HepG2 (cell line): ENCODE results near the gene TUBB4B. TPM values are rescaled to one million over a fixed set of nuclear protein-coding genes. Genes with fewer than 3 reads are reported as not detected.

Experiments
- CREM ChIP-seq, 2 experiments: sonication (generic) in 1 of 2; formaldehyde crosslinking in 1 of 2; IDR thresholded peaks; 2 replicates each; pipeline versions ENCODE4 v1.4.0 to v1.6.1; 2016 to 2020; ENCODE audit warnings: antibody characterized with exemption in 1 of 2, mild to moderate bottlenecking in 1 of 2, missing genetic modification reagents in 1 of 2
- EED ChIP-seq: sonication (generic); formaldehyde crosslinking; IDR thresholded peaks from 2 replicates; pipeline ENCODE4 v1.5.0; 2020; ENCODE audit warnings: mild to moderate bottlenecking, missing genetic modification reagents
- HIVEP1 ChIP-seq: sonication (generic); formaldehyde crosslinking; IDR thresholded peaks from 2 replicates; pipeline ENCODE4 v1.4.0; 2020; ENCODE audit warnings: mild to moderate bottlenecking, missing genetic modification reagents
- KLF16 ChIP-seq, 2 experiments: sonication (generic) in 1 of 2; formaldehyde crosslinking in 1 of 2; IDR thresholded peaks; 2 replicates each; pipeline versions ENCODE4 v1.6.1 to v1.8.0; 2016 to 2023; ENCODE audit warnings: missing genetic modification reagents in 2 of 2, missing compliant biosample characterization in 1 of 2
- MED1 ChIP-seq: sonication (generic); formaldehyde crosslinking; IDR thresholded peaks from 2 replicates; pipeline ENCODE4 v1.4.0; 2020; ENCODE audit warnings: missing genetic modification reagents
- NR1H2 ChIP-seq: sonication (generic); formaldehyde crosslinking; IDR thresholded peaks from 2 replicates; pipeline ENCODE4 v1.8.1; 2022; ENCODE audit warnings: low read depth, missing genetic modification reagents, borderline replicate concordance
- PHF5A ChIP-seq: IDR thresholded peaks from one replicate; pipeline ENCODE4 v1.6.1; 2018; ENCODE audit warnings: low read depth, missing genetic modification reagents; ENCODE audit not compliant: unreplicated experiment
- REL ChIP-seq: sonication (generic); formaldehyde crosslinking; conservative IDR thresholded peaks from 2 replicates; pipeline ENCODE4 v1.8.0; 2022; ENCODE audit warnings: mild to moderate bottlenecking, missing genetic modification reagents, moderate library complexity
- SP140L ChIP-seq: sonication (generic); formaldehyde crosslinking; IDR thresholded peaks from 2 replicates; pipeline ENCODE4 v1.4.0; 2020; ENCODE audit warnings: missing genetic modification reagents, borderline replicate concordance
- THYN1 ChIP-seq: sonication (generic); formaldehyde crosslinking; IDR thresholded peaks from 2 replicates; pipeline ENCODE4 v1.8.1; 2023; ENCODE audit warnings: low read depth, mild to moderate bottlenecking, moderate library complexity, missing genetic modification reagents, borderline replicate concordance
- ZBTB20 ChIP-seq: sonication (generic); formaldehyde crosslinking; IDR thresholded peaks from 2 replicates; pipeline ENCODE4 v1.8.1; 2023; ENCODE audit warnings: missing genetic modification reagents, low read depth, mild to moderate bottlenecking, borderline replicate concordance
- ZNF230 ChIP-seq: sonication (generic); formaldehyde crosslinking; IDR thresholded peaks from 2 replicates; pipeline ENCODE4 v1.4.0; 2020; ENCODE audit warnings: mild to moderate bottlenecking, missing genetic modification reagents
- ZNF430 ChIP-seq: sonication (generic); formaldehyde crosslinking; IDR thresholded peaks from 2 replicates; pipeline ENCODE4 v1.9.0; 2021; ENCODE audit warnings: mild to moderate bottlenecking, missing genetic modification reagents
- ZNF7 ChIP-seq: IDR thresholded peaks from 2 replicates; pipeline ENCODE4 v1.6.1; 2016; ENCODE audit warnings: missing biosample characterization, missing genetic modification reagents
- ZNF724P ChIP-seq: sonication (generic); formaldehyde crosslinking; IDR thresholded peaks from 2 replicates; pipeline ENCODE4 v1.8.0; 2022; ENCODE audit warnings: missing genetic modification reagents, borderline replicate concordance
- ZNF780A ChIP-seq: sonication (generic); formaldehyde crosslinking; IDR thresholded peaks from 2 replicates; pipeline ENCODE4 v1.8.0; 2022; ENCODE audit warnings: mild to moderate bottlenecking, missing genetic modification reagents, moderate library complexity
- polyA plus RNA-seq, 8 experiments: library from polyadenylated mRNA; depleted of rRNA in 3 of 8; stranded (reverse) in 7 of 8; unstranded in 1 of 8; fragments of >200 nt; fragmentation: Illumina TruSeq in 4 of 8; extraction: Trizol in 4 of 8; gene quantifications; 2 replicates each; pipeline versions ENCODE4 v1.2.1 to v1.2.3, GENCODE V29; 2011 to 2016; ENCODE audit warnings: low read depth in 4 of 8, missing spikeins in 1 of 8, mixed read lengths in 1 of 8; ENCODE audit not compliant: insufficient read depth in 1 of 8
- total RNA-seq, 5 experiments: library from RNA; depleted of rRNA; stranded (reverse); fragments of >200 nt; fragmentation: Illumina TruSeq; extraction: Trizol; gene quantifications; 2 replicates each; pipeline ENCODE4 v1.2.3, GENCODE V29; 2016; ENCODE audit warnings: low read depth in 1 of 5
- TF ChIP-seq, protein P1 (sequence below): IDR thresholded peaks from 2 replicates; pipeline ENCODE4 v1.6.1; 2018; ENCODE audit warnings: missing genetic modification reagents
- TF ChIP-seq, protein P2 (sequence below): sonication (generic); formaldehyde crosslinking; IDR thresholded peaks from 2 replicates; pipeline ENCODE4 v1.8.0; 2022; ENCODE audit warnings: mild to moderate bottlenecking, missing genetic modification reagents, moderate library complexity
- TF ChIP-seq, protein P3 (sequence below): sonication (generic); formaldehyde crosslinking; IDR thresholded peaks from 2 replicates; pipeline ENCODE4 v1.4.0; 2020; ENCODE audit warnings: missing genetic modification reagents
- TF ChIP-seq, protein P4 (sequence below): IDR thresholded peaks from 2 replicates; pipeline ENCODE4 v1.6.1; 2016; ENCODE audit warnings: low read depth, control low read depth

The TUBB4B gene
- total and polyA plus RNA-seq, 2 of the 13 experiments (the other 11 are each of a cell fraction or from before 2014, with no cell fraction given) = 182 to 412 TPM

DNA sequence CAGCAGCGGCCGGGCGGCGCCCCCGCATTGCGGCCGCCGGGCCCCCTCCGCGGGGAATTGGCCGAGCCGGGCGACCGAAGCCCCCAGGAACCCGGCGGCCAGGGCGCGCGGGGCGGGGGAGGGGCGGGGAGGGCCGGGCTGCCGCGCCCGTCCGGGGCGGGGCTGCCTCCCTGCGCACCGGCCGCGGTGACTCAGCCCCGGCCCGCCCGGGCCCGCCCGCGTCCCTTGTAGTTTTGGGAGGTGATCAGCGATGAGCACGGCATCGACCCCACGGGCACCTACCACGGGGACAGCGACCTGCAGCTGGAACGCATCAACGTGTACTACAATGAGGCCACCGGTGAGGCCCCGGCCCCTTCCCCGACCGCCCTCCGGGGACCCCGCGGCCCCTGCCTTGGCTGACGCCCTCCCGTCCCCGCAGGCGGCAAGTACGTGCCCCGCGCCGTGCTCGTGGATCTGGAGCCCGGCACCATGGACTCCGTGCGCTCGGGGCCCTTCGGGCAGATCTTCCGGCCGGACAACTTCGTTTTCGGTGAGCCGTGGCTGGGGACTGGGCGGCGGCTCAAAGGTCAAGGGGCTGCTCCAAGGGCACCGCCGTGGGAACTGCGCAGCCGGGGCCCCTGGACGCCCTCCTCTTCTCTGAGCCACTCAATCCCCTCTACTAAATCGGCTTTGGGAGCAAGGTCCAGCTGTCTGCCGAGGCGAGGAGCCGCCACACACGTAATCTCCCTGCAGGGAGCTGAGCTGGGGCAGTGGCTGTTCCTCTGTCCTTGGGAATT lies 592 bp downstream of the TUBB4B start (continued):
- peak; percentile 50 for TF ChIP-seq MED1 (CRISPR knock-in tag)
- TF ChIP-seq, protein P1, sequence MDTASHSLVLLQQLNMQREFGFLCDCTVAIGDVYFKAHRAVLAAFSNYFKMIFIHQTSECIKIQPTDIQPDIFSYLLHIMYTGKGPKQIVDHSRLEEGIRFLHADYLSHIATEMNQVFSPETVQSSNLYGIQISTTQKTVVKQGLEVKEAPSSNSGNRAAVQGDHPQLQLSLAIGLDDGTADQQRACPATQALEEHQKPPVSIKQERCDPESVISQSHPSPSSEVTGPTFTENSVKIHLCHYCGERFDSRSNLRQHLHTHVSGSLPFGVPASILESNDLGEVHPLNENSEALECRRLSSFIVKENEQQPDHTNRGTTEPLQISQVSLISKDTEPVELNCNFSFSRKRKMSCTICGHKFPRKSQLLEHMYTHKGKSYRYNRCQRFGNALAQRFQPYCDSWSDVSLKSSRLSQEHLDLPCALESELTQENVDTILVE (CRISPR knock-in tag) = peak; percentile 71; the same call in 1 of the 2 replicates
- peak; percentile 60 for TF ChIP-seq HIVEP1
- TF ChIP-seq NR1H2 (CRISPR knock-in tag) = 0 out of 2 replicates have a peak, but pooled peaks have one; percentile 51
- TF ChIP-seq, protein P2, sequence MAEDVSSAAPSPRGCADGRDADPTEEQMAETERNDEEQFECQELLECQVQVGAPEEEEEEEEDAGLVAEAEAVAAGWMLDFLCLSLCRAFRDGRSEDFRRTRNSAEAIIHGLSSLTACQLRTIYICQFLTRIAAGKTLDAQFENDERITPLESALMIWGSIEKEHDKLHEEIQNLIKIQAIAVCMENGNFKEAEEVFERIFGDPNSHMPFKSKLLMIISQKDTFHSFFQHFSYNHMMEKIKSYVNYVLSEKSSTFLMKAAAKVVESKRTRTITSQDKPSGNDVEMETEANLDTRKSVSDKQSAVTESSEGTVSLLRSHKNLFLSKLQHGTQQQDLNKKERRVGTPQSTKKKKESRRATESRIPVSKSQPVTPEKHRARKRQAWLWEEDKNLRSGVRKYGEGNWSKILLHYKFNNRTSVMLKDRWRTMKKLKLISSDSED (CRISPR knock-in tag) = no peak
- TF ChIP-seq ZNF780A = no peak
- no peak for TF ChIP-seq THYN1 (CRISPR knock-in tag)
- TF ChIP-seq, protein P3, sequence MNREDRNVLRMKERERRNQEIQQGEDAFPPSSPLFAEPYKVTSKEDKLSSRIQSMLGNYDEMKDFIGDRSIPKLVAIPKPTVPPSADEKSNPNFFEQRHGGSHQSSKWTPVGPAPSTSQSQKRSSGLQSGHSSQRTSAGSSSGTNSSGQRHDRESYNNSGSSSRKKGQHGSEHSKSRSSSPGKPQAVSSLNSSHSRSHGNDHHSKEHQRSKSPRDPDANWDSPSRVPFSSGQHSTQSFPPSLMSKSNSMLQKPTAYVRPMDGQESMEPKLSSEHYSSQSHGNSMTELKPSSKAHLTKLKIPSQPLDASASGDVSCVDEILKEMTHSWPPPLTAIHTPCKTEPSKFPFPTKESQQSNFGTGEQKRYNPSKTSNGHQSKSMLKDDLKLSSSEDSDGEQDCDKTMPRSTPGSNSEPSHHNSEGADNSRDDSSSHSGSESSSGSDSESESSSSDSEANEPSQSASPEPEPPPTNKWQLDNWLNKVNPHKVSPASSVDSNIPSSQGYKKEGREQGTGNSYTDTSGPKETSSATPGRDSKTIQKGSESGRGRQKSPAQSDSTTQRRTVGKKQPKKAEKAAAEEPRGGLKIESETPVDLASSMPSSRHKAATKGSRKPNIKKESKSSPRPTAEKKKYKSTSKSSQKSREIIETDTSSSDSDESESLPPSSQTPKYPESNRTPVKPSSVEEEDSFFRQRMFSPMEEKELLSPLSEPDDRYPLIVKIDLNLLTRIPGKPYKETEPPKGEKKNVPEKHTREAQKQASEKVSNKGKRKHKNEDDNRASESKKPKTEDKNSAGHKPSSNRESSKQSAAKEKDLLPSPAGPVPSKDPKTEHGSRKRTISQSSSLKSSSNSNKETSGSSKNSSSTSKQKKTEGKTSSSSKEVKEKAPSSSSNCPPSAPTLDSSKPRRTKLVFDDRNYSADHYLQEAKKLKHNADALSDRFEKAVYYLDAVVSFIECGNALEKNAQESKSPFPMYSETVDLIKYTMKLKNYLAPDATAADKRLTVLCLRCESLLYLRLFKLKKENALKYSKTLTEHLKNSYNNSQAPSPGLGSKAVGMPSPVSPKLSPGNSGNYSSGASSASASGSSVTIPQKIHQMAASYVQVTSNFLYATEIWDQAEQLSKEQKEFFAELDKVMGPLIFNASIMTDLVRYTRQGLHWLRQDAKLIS = no peak
- peak in 1 of 2 experiments; percentile 71; a peak in 2 of 4 replicates for TF ChIP-seq KLF16 (CRISPR knock-in tag; IDR thresholded peaks at IDR 0.05)
- peak; percentile 62; the same call in 1 of the 2 replicates for TF ChIP-seq ZBTB20
- TF ChIP-seq REL = no peak
- TF ChIP-seq ZNF724P (CRISPR knock-in tag) = peak; percentile 89; the same call in 1 of the 2 replicates
- TF ChIP-seq ZNF230 (CRISPR knock-in tag) = no peak
- TF ChIP-seq PHF5A (CRISPR knock-in tag) = no peak
- TF ChIP-seq ZNF7 (CRISPR knock-in tag) = no peak
- TF ChIP-seq EED = no peak
- peak; percentile 55 for TF ChIP-seq ZNF430 (CRISPR knock-in tag)
- TF ChIP-seq SP140L (CRISPR knock-in tag) = no peak
- peak; percentile 21; the same call in 1 of the 2 replicates for TF ChIP-seq CREM (IDR thresholded peaks at IDR 0.05)
- no peak for TF ChIP-seq CREM (CRISPR knock-in tag; IDR thresholded peaks at IDR 0.05)
- TF ChIP-seq, protein P4, sequence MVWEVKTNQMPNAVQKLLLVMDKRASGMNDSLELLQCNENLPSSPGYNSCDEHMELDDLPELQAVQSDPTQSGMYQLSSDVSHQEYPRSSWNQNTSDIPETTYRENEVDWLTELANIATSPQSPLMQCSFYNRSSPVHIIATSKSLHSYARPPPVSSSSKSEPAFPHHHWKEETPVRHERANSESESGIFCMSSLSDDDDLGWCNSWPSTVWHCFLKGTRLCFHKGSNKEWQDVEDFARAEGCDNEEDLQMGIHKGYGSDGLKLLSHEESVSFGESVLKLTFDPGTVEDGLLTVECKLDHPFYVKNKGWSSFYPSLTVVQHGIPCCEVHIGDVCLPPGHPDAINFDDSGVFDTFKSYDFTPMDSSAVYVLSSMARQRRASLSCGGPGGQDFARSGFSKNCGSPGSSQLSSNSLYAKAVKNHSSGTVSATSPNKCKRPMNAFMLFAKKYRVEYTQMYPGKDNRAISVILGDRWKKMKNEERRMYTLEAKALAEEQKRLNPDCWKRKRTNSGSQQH (CRISPR knock-in tag) = no peak
